Smooth muscle cell (in vitro differentiated cells): ENCODE results near the gene TUBA4A. TPM values are rescaled to one million over a fixed set of nuclear protein-coding genes. Genes with fewer than 3 reads are reported as not detected.

Experiments used
- DNase-seq: peaks from one replicate; lab custom pipeline; 2025; ENCODE audit not compliant: unreplicated experiment; lab: John Stamatoyannopoulos, UW
- H2AFZ ChIP-seq: fragments of 200-600 bp; sonication (generic); 2 replicates; pipeline ENCODE4 v1.6.0; 2016; ENCODE audit warnings: antibody characterized with exemption, low read depth, mild to moderate bottlenecking
- H3F3A ChIP-seq: fragments of 200-600 bp; sonication (generic); 2 replicates; pipeline ENCODE4 v1.6.0; 2017; ENCODE audit warnings: antibody characterized with exemption, low read depth
- H3K27ac ChIP-seq: fragments of 200-600 bp; sonication (generic); 2 replicates; pipeline ENCODE4 v1.5.1; 2016; ENCODE audit warnings: low read depth, mild to moderate bottlenecking
- H3K27me3 ChIP-seq: fragments of 200-600 bp; sonication (generic); 2 replicates; pipeline ENCODE4 v1.6.1; 2016; ENCODE audit warnings: low read depth, mild to moderate bottlenecking
- H3K36me3 ChIP-seq: fragments of 200-600 bp; sonication (generic); 2 replicates; pipeline ENCODE4 v1.5.1; 2016; ENCODE audit warnings: low read depth
- H3K4me1 ChIP-seq: fragments of 200-600 bp; sonication (generic); 2 replicates; pipeline ENCODE4 v1.5.1; 2016; ENCODE audit warnings: low read depth
- H3K4me2 ChIP-seq: fragments of 200-600 bp; sonication (generic); 2 replicates; pipeline ENCODE4 v1.6.0; 2016; ENCODE audit warnings: mild to moderate bottlenecking
- H3K4me3 ChIP-seq: fragments of 200-600 bp; sonication (generic); 2 replicates; pipeline ENCODE4 v1.5.1; 2016; ENCODE audit warnings: mild to moderate bottlenecking
- H3K79me2 ChIP-seq: fragments of 200-600 bp; sonication (generic); 2 replicates; pipeline ENCODE4 v1.6.0; 2016; ENCODE audit warnings: low read depth, mild to moderate bottlenecking
- H3K9ac ChIP-seq: fragments of 200-600 bp; sonication (generic); 2 replicates; pipeline ENCODE4 v1.6.0; 2016; ENCODE audit warnings: low read depth
- H3K9me3 ChIP-seq: fragments of 200-600 bp; sonication (generic); replicated peaks from 2 replicates; pipeline ENCODE4 v1.5.1; 2016; ENCODE audit warnings: low read depth
- H4K20me1 ChIP-seq: fragments of 200-600 bp; sonication (generic); 2 replicates; pipeline ENCODE4 v1.6.0; 2016; ENCODE audit warnings: low read depth
- CTCF ChIP-seq: fragments of 200-600 bp; sonication (generic); IDR thresholded peaks from 2 replicates; pipeline ENCODE4 v1.5.1; 2017; ENCODE audit warnings: borderline replicate concordance, mild to moderate bottlenecking, antibody characterized with exemption; ENCODE audit not compliant: insufficient read depth, poor library complexity, severe bottlenecking
- WGBS: methylation state at CpG from one replicate; pipeline ENCODE4 v1.1.7; 2016; ENCODE audit warnings: low lambda C conversion rate; 5-methylcytosine and 5-hydroxymethylcytosine counted together
- polyA plus RNA-seq: library from polyadenylated mRNA; unstranded; fragments of >200 nt; fragmentation: Nextera tagmentation; extraction: Ambion mirVana; gene quantifications from 2 replicates; pipeline ENCODE4 v1.2.1, GENCODE V29; 2016
- total RNA-seq: library from RNA; depleted of rRNA; stranded (reverse); fragments of >200 nt; gene quantifications from 2 replicates; pipeline ENCODE4 v1.2.3, GENCODE V29; 2014

The TUBA4A gene
- total and polyA plus RNA-seq, 2 experiments from 2014 or later, result 29.4 to 53.2 TPM

- 95% methylated on average over 3 of the region's 3 CpGs for WGBS
These were observed 28.4 kb downstream of the TUBA4A start for GRCh38 chr2:219225350-219225749.

GRCh38 chr2:219223831-219224610, 29.7 kb downstream of the TUBA4A start:
- Histone ChIP-seq H4K20me1 (peaks cover 8% of the 10 kb centered on the region), H2AFZ (no peak overlapping the region), H3K79me2 (peaks cover 25% of the 10 kb centered on the region), H3F3A (peaks cover 5% of the 10 kb centered on the region), H3K36me3 (peaks cover 4% of the 10 kb centered on the region), H3K4me1 (peaks cover 13% of the 10 kb centered on the region), H3K4me2 (no peak overlapping the region), H3K4me3 (no peak overlapping the region), H3K27ac (no peak overlapping the region), H3K27me3 (no peaks in the 10 kb centered on the region), H3K9me3 (no peaks in the 10 kb centered on the region), H3K9ac (no peak overlapping the region)
- no peak for TF ChIP-seq CTCF
- 97% methylated on average over 31 of the region's 31 CpGs for WGBS
- no peak for DNase-seq

More at GRCh38 chr2:219225350-219225749, 28.4 kb downstream of the TUBA4A start:
- no peaks in the 10 kb centered on the region for H3K9me3 ChIP-seq
- no peak overlapping the region for H3K27ac ChIP-seq
- H3K36me3 ChIP-seq, result peaks cover 4% of the 10 kb centered on the region
- TF ChIP-seq CTCF, result no peak
- H3K4me2 ChIP-seq, result no peak overlapping the region
- peaks cover 27% of the 10 kb centered on the region for H3K79me2 ChIP-seq
- H3K4me3 ChIP-seq, result no peak overlapping the region
- DNase-seq, result no peak
- no peaks in the 10 kb centered on the region for H3K27me3 ChIP-seq
- H2AFZ ChIP-seq, result no peak overlapping the region
- H3K9ac ChIP-seq, result no peak overlapping the region
- peaks cover 5% of the 10 kb centered on the region for H3F3A ChIP-seq
- peaks cover 8% of the 10 kb centered on the region for H4K20me1 ChIP-seq
- peaks cover 11% of the 10 kb centered on the region for H3K4me1 ChIP-seq

GRCh38 chr2:219221957-219222518, 31.7 kb downstream of the TUBA4A start:
- Histone ChIP-seq H2AFZ (no peak overlapping the region), H3K27me3 (no peaks in the 10 kb centered on the region), H3K4me3 (no peak overlapping the region), H3K9me3 (no peaks in the 10 kb centered on the region), H4K20me1 (peaks cover 3% of the 10 kb centered on the region), H3K4me2 (no peak overlapping the region), H3K4me1 (peaks cover 7% of the 10 kb centered on the region), H3K79me2 (peaks cover 7% of the 10 kb centered on the region), H3K36me3 (peaks cover 4% of the 10 kb centered on the region), H3K9ac (no peak overlapping the region), H3K27ac (no peak overlapping the region), H3F3A (peaks cover 14% of the 10 kb centered on the region)
- WGBS, result 95% methylated on average over 16 of the region's 16 CpGs
- DNase-seq, result no peak
- TF ChIP-seq CTCF, result no peak
